Measurements from ENCODE around the gene FAM72C.
"Not testable (repeated sequence)": the region's sequence is repeated elsewhere in the genome, so short reads cannot be mapped to it uniquely, and the experiment has no call there.

The FAM72C gene
- 0 to 0.18 (median 0) reads per million in 4 experiments for total RNA-seq

- not testable (repeated sequence) for DNase-seq
Measured at GRCh38 chr1:143971924-143972700, at the start of gene FAM72C. TSS of gene FAM72C (minus strand) at chr1:143971986. CDS start at chr1:143971141, 845 bp downstream.

- not testable (repeated sequence) for DNase-seq
Measured at GRCh38 chr1:144020001-144020738, 48.4 kb upstream of the FAM72C start.

- not testable (repeated sequence) for DNase-seq
Measured at GRCh38 chr1:144019101-144019500, 47.3 kb upstream of the FAM72C start.

GRCh38 chr1:144015180-144015966 lies 43.6 kb upstream of the FAM72C start:
- DNase-seq, result not testable (repeated sequence)

- DNase-seq, result not testable (repeated sequence)
Measured at GRCh38 chr1:144014528-144014927, 42.7 kb upstream of the FAM72C start.

- not testable (repeated sequence) for DNase-seq
Measured at GRCh38 chr1:144014121-144014520, 42.3 kb upstream of the FAM72C start.

GRCh38 chr1:144012168-144012733 lies 40.5 kb upstream of the FAM72C start:
- DNase-seq, result not testable (repeated sequence)

GRCh38 chr1:144009410-144009809 lies 37.6 kb upstream of the FAM72C start:
- not testable (repeated sequence) for DNase-seq

- DNase-seq, result not testable (repeated sequence)
Measured at GRCh38 chr1:144004259-144004658, 32.5 kb upstream of the FAM72C start.

- DNase-seq, result not testable (repeated sequence)
Measured at GRCh38 chr1:144003306-144004029, 31.7 kb upstream of the FAM72C start.

- DNase-seq, result not testable (repeated sequence)
Measured at GRCh38 chr1:144002141-144002881, 30.5 kb upstream of the FAM72C start.

GRCh38 chr1:144001077-144001476 lies 29.3 kb upstream of the FAM72C start:
- DNase-seq, result not testable (repeated sequence)

GRCh38 chr1:143996020-143996419 lies 24.2 kb upstream of the FAM72C start:
- not testable (repeated sequence) for DNase-seq

GRCh38 chr1:143993301-143993907 lies 21.6 kb upstream of the FAM72C start:
- not testable (repeated sequence) for DNase-seq

GRCh38 chr1:143990699-143991098 lies 18.9 kb upstream of the FAM72C start:
- DNase-seq, result not testable (repeated sequence)

- not testable (repeated sequence) for DNase-seq
Measured at GRCh38 chr1:143989719-143990118, 17.9 kb upstream of the FAM72C start.

- DNase-seq, result not testable (repeated sequence)
Measured at GRCh38 chr1:143989427-143989712, 17.6 kb upstream of the FAM72C start.

- DNase-seq, result not testable (repeated sequence)
Measured at GRCh38 chr1:143988602-143989426, 17.0 kb upstream of the FAM72C start.

- DNase-seq, result not testable (repeated sequence)
Measured at GRCh38 chr1:143987868-143988267, 16.1 kb upstream of the FAM72C start.
